Measurements from ENCODE around the gene RFC4. TPM values are rescaled to one million over a fixed set of nuclear protein-coding genes. Genes with fewer than 3 reads are reported as not detected.

RFC4 gene
- total and polyA plus RNA-seq, 2 experiments from 2014 or later = 14.9 to 28.6 TPM

DNA sequence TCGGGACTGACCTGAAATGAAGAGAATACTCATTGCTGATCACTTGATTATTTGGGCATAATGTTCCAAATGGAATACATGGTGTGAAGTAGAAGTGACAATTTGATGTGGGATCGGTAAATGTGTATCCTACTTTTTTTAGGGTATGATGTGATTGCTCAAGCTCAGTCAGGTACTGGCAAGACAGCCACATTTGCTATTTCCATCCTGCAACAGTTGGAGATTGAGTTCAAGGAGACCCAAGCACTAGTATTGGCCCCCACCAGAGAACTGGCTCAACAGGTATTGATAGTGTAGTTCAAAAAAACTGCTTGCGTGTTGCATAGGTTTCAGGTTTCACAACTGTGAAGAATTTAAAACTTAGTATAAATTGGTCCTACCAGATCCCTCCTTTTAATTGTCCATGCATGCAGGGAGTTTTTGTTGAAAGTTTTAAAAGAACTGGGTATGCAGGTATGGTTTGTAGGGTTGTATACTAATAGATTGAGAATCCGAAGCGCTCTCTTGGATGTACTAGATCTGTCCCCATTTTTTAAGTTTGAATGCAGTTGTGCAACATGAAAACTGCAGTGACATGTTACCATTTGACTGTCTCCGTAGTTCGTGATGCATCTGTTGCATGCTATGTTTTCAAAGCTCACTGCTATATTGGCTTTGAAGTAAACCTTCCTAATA lies 21.3 kb downstream of the RFC4 start:
- Histone ChIP-seq H3K9me2 (replicated peaks; ENCODE audit: insufficient read depth) (no peaks in the 10 kb centered on the region), H2AFZ (no peak overlapping the region), H3K4me3 (peak overlapping the region; percentile 76), H3K36me3 (replicated peaks; ENCODE audit: insufficient read depth, low read depth) (peaks cover 28% of the 10 kb centered on the region), H3K4me1 (ENCODE audit: insufficient read depth) (peaks cover 38% of the 10 kb centered on the region), H4K20me1 (ENCODE audit: insufficient read depth, poor library complexity, severe bottlenecking) (peaks cover 60% of the 10 kb centered on the region), H3K27me3 (no peaks in the 10 kb centered on the region), H3K27ac (peak overlapping the region; percentile 99), H3K79me2 (peaks cover 56% of the 10 kb centered on the region), H3K4me2 (peak overlapping the region; percentile 94), H3K9me3 (ENCODE audit: low read depth) (no peaks in the 10 kb centered on the region)
- no peak for TF ChIP-seq EZH2 (IDR thresholded peaks at IDR 0.05; ENCODE audit: borderline replicate concordance)
- no peak for TF ChIP-seq EZH2phosphoT487 (IDR thresholded peaks at IDR 0.05; ENCODE audit: low read depth, severe bottlenecking, unreplicated experiment)
- TF ChIP-seq, protein P1, sequence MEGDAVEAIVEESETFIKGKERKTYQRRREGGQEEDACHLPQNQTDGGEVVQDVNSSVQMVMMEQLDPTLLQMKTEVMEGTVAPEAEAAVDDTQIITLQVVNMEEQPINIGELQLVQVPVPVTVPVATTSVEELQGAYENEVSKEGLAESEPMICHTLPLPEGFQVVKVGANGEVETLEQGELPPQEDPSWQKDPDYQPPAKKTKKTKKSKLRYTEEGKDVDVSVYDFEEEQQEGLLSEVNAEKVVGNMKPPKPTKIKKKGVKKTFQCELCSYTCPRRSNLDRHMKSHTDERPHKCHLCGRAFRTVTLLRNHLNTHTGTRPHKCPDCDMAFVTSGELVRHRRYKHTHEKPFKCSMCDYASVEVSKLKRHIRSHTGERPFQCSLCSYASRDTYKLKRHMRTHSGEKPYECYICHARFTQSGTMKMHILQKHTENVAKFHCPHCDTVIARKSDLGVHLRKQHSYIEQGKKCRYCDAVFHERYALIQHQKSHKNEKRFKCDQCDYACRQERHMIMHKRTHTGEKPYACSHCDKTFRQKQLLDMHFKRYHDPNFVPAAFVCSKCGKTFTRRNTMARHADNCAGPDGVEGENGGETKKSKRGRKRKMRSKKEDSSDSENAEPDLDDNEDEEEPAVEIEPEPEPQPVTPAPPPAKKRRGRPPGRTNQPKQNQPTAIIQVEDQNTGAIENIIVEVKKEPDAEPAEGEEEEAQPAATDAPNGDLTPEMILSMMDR (IDR thresholded peaks at IDR 0.05; ENCODE audit: poor library complexity) = no peak
- WGBS (ENCODE audit: low lambda C conversion rate, missing lambda C conversion rate) = 7% methylated on average over 7 of the region's 7 CpGs
- no peak for DNase-seq (ENCODE audit: low spot score)

DNA sequence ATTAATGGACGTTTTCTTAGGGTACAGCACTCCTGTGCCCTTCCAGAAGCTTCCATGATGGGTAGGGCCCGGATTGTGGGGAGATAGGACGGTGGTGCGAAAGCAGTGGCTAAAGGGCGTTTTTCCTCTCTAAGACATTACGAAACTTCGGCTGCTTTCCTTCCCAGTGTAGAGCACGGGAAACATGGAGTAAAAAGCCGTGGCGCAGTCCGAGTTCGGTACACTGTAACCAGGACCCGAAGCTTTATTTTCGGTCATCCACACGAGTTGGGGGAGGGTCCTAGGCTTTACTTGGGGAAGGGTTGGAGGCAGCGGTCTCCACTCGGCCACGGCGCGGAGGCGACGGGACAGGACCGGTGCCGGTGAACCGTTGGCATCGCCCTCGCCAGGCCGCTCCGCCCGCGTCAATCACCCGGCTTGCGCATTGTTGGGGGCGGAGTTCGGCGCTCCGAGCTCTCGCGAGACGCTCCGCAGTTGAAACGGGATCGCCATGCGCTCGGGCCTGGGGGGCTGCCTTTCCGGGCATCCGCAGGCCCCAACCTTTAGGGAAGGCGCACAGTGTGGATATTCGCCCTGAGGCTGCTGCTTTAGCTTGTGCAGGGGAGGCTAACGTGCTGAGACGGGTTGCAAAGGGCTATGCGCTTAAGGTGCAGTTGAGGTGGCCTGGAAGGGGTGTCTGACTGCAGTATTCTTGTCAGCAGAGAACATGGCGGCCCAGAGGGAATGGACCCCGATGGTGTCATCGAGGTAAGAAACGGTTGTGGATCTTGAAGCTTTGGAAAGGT lies 22.4 kb downstream of the RFC4 start:
- Histone ChIP-seq H3K4me1 (ENCODE audit: insufficient read depth) (peaks cover 38% of the 10 kb centered on the region), H3K27me3 (no peaks in the 10 kb centered on the region), H4K20me1 (ENCODE audit: insufficient read depth, poor library complexity, severe bottlenecking) (peaks cover 49% of the 10 kb centered on the region), H3K9me2 (replicated peaks; ENCODE audit: insufficient read depth) (no peaks in the 10 kb centered on the region), H3K4me2 (peak overlapping the region; percentile 94), H3K79me2 (peaks cover 56% of the 10 kb centered on the region), H3K36me3 (replicated peaks; ENCODE audit: insufficient read depth, low read depth) (peaks cover 28% of the 10 kb centered on the region), H3K27ac (peak overlapping the region; percentile 99), H3K9me3 (ENCODE audit: low read depth) (no peaks in the 10 kb centered on the region), H3K4me3 (peak overlapping the region; percentile 76), H2AFZ (peak overlapping the region; percentile 95)
- 1% methylated on average over 50 of the region's 56 CpGs for WGBS (ENCODE audit: low lambda C conversion rate, missing lambda C conversion rate)
- DNase-seq (ENCODE audit: low spot score) = peak; percentile 92
- no peak for TF ChIP-seq EZH2 (IDR thresholded peaks at IDR 0.05; ENCODE audit: borderline replicate concordance)
- TF ChIP-seq, protein P1 (IDR thresholded peaks at IDR 0.05; ENCODE audit: poor library complexity) = no peak
- no peak for TF ChIP-seq EZH2phosphoT487 (IDR thresholded peaks at IDR 0.05; ENCODE audit: low read depth, severe bottlenecking, unreplicated experiment)

DNA sequence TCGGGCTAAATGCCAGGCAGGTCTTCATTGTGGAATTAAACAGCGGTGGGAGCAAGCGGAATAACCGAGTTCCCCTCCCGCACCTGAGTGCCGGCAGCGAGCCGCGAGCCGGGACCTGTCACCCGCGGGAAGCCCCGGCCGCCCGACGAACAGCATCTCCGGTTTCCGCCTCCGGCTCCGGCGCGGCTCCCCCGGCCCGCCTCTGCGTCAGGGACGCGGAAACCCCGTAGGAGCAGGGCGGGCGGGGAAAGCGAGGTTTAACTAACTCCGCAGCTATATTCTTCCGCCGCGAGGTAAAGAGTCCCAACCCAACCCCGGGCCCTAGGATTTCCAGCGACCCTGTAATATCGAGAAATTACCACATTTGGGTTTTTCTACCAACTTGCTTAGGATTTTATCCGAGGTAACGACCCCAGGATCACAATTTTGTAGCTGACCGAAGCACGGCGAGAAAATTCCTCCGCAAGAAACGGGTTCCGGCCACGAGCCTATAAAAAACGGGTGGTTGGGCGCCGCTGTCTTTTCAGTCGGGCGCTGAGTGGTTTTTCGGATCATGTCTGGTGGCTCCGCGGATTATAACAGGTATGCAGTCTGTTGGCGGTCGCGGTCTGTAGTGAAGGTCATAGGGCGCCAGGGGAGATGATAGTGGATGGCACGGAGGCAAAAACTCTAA lies 23.1 kb downstream of the RFC4 start, which contains the start of gene EIF4A2:
Gene EIF4A2, plus strand, starts transcription at position 520 of the 673 bp plus-strand sequence. Its CDS starts 34 bp downstream, at position 554.
- H3K27ac ChIP-seq = peak within 1 kb of the TSS; percentile 99
- no peaks in the 10 kb centered on the region for H3K9me2 ChIP-seq (replicated peaks; ENCODE audit: insufficient read depth)
- TF ChIP-seq EZH2 (IDR thresholded peaks at IDR 0.05; ENCODE audit: borderline replicate concordance) (no peak), EZH2phosphoT487 (IDR thresholded peaks at IDR 0.05; ENCODE audit: low read depth, severe bottlenecking, unreplicated experiment) (no peak)
- H3K4me3 ChIP-seq = peak within 1 kb of the TSS; percentile 76
- H4K20me1 ChIP-seq (ENCODE audit: insufficient read depth, poor library complexity, severe bottlenecking) = peaks cover 42% of the 10 kb centered on the region
- H3K27me3 ChIP-seq = no peaks in the 10 kb centered on the region
- H2AFZ ChIP-seq = peak within 1 kb of the TSS; percentile 95
- DNase-seq (ENCODE audit: low spot score) = peak; percentile 95
- H3K79me2 ChIP-seq = peaks cover 55% of the 10 kb centered on the region
- peak within 1 kb of the TSS; percentile 94 for H3K4me2 ChIP-seq
- peaks cover 27% of the 10 kb centered on the region for H3K36me3 ChIP-seq (replicated peaks; ENCODE audit: insufficient read depth, low read depth)
- under 1% methylated on average over 56 of the region's 60 CpGs for WGBS (ENCODE audit: low lambda C conversion rate, missing lambda C conversion rate)
- H3K4me1 ChIP-seq (ENCODE audit: insufficient read depth) = peaks cover 37% of the 10 kb centered on the region
- H3K9me3 ChIP-seq (ENCODE audit: low read depth) = no peaks in the 10 kb centered on the region
